HG03196 (cell line): ENCODE results near the gene DPF3.

Source experiments
- ATAC-seq: cut with Tn5 transposase; IDR thresholded peaks from one replicate; pipeline ENCODE4 v1.9.1; 2021; ENCODE audit not compliant: unreplicated experiment

Gene DPF3

DNA sequence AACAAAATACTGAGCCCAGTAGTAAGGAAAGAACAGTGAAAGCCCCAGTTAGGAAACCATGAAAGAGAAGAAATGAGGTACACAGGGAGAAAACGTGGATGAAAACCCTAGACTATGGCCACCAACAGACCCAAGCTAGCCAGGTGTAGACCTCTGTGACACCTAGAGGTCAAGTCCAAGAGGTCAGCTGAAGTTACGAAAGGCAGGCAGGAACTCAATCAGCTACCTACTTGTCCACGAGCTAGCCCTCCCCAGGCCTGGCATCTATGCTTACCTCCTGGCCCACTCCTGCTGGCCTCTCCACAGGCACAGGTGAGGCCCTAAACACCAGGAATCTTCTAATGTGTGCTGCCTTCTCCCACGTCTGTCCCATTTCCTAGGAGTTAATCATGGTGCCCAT lies 48.7 kb downstream of the DPF3 start:
- ATAC-seq, result no peak

DNA sequence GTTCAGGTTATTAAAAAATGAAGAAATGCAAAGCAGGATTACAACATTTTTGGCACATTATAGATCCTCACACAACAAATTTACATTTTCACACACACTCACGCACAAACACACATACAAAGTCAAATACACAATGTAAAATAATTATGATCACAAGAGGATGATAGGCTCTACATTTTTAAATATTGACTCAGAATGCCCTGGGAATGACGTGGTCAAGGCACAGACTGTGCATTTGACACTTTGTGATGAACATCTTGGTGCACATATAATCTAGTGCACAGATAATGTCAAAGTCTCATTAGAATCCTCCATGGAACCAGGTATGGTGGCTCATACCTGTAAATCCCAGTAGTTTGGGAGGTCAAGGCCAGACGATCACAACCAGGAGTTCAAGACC lies 49.4 kb downstream of the DPF3 start:
- ATAC-seq, result no peak

DNA sequence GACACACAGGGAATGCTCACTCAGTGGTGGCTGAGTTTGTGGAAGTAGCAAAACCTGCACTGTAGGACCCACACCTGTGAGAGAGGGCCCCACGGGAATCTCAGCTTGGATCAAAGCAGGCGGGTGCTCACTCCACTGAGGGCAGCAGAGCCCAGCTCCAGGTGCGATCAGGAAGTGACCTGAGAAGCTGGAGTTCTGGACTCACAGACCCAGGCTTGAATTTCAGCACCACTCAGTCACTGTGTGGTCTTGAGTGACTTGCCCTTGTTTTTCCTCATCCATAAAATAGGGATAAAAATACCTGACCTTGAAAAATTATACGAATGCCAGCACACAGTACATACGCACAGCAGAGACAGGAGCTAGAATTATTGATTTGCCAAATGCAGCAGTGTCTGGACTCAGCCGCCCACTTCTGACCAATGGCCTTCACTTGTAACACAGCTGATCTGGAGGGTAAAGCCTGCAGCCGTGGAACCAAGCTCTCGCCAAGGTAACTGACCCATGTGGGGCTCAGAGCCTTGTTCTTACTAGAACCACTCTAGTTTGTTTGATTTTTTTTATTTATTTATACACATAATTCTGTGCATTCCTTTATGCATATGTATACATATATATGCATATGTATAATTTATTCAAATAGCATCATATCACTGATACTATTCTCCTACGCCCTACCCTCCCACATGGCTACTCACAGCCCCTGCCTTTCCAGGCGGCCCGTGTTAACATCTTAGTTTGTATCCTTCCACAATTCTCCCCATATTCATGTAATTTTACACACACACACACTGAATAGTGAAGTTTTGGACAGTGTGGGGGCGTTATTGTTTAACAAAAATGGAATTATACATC lies 53.9 kb downstream of the DPF3 start:
- no peak for ATAC-seq

- no peak for ATAC-seq
Measured at GRCh38 chr14:72839351-72839750, 54.5 kb downstream of the DPF3 start.

- ATAC-seq, result no peak
Measured at GRCh38 chr14:72836085-72836484, 57.8 kb downstream of the DPF3 start.

DNA sequence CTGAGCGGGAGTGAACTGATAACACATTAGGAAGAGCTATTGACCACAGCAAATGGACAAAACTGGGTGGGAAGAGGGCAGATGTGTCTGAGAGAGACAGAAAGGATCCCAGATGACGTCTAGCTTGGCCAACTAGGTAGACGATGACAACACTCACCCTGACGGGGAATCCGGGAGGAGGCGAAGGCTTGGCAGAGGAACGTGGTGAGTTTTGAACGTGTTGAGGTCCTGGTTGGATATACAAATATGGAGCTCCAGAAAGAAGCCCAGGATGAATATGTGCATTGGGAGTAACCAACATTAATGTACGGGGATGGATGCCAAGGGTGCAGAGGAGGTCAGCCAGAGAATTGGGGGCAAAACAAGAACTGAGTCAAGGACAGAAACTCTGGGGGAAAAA lies 60.7 kb downstream of the DPF3 start:
- ATAC-seq, result no peak

- ATAC-seq, result no peak
Measured at GRCh38 chr14:72830786-72831594, 62.9 kb downstream of the DPF3 start.

GRCh38 chr14:72830356-72830755 lies 63.5 kb downstream of the DPF3 start:
- no peak for ATAC-seq

DNA sequence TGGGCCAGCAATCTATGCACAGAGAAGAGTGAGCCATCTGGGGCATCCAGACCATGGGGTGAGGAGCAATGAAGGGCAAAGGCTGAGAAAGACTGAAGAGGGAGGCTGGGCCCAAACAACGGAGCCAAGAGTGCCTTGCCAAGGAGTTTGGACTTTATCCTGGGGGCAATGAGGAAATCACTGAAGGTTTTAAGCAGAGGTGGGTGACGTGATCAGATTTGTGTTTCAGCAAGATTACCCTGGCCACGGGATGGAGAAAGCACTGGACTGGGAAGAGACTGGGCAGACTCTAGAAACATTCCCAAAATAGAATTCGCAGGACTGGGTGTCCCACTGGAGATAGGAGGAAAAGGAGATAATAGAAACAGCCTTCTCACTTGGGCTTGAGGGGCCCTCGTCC lies 65.3 kb downstream of the DPF3 start:
- no peak for ATAC-seq

- ATAC-seq, result no peak
Measured at GRCh38 chr14:72826039-72826438, 67.9 kb downstream of the DPF3 start.

GRCh38 chr14:72825486-72825885 lies 68.4 kb downstream of the DPF3 start:
- ATAC-seq, result no peak

- ATAC-seq, result no peak
Measured at GRCh38 chr14:72824051-72824450, 69.8 kb downstream of the DPF3 start.

DNA sequence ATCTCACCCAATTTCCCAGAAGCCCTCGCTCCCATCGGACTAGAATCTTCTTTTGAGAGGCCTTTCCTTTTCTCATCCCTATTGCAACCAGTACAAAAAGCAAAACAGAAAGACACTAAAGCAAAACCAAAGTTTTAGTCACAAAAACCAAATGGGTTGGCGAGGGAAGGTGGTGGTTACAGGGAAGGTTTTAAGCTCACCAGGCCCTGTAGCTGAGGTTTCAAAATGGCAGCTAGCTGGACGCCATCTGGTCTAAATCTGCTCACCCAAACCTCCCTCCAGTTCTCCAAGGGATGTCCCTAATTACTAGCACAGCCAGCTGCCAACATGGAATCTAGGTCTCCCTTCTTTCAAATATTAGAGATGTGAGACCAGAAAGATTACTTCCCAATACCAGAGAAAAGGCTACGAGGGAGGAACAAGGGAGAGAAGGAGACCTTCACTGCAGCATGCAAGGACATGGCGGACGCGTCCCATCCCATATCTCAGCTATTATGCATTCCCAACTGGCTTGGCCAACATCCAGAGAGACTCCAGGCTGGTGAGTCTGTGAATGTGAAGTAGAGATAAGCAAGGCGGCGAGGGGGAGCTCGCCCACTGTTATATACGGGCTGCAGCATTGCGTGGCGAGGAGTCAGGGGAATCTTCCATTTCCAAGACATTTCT lies 70.8 kb downstream of the DPF3 start:
- ATAC-seq, result no peak

DNA sequence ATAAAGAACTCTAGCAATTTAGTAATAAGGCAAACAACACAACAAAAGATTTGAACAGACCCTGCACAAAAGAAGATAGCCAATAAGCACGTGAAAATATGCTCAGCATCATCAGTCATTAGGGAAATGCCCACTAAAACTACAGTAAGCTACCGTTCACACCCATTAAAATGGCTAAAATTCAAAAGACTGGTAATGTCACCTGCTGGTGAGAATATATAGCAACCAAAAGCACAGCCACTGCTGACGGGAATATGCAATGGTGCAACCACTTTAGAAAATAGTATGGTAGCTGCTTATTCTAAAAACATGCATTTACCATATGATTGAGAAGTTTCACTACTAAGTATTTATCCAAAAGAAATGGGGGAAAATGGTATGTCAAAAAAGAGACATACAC lies 74.9 kb downstream of the DPF3 start:
- no peak for ATAC-seq

- no peak for ATAC-seq
Measured at GRCh38 chr14:72816287-72816686, 77.6 kb downstream of the DPF3 start.

DNA sequence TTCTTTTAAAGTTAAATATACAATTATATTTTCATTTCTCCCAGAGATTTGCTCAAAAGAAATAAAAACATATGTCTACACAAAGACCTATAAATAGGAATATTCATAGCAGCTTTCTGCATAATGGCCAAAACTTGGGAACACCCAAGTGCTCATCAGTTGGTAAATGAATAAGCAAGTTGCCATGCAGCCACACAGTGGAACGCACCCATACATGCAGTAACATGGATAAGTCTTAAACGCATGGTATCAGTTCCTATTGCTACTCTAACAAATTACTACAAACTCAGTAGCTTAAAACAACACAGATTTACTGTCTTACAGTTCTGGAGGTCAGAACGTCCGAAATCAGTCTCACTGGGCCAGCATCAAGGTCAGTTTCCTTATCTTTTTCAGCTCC lies 78.5 kb downstream of the DPF3 start:
- ATAC-seq, result no peak

- ATAC-seq, result no peak
Measured at GRCh38 chr14:72812292-72812851, 81.5 kb downstream of the DPF3 start.

DNA sequence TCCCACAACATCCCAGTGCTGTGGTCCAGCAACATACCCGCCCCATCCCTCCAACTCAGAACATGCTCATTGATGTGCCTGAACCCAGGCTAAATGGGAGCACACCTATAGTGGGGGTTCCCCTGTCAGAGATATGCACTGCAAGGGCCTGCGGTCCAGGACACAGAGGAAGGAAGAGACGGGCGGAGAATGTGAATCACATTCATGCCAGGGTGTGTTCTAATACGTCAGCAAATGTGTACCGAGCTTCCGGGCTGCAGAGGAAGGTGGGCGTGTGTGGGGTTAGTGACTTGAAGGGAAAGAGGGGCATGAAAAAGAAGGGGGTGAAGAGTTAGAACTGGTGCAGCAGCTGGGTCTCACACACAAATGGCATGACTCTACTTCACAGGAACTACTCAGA lies 83.7 kb downstream of the DPF3 start:
- no peak for ATAC-seq

GRCh38 chr14:72809063-72809462 lies 84.8 kb downstream of the DPF3 start:
- no peak for ATAC-seq

DNA sequence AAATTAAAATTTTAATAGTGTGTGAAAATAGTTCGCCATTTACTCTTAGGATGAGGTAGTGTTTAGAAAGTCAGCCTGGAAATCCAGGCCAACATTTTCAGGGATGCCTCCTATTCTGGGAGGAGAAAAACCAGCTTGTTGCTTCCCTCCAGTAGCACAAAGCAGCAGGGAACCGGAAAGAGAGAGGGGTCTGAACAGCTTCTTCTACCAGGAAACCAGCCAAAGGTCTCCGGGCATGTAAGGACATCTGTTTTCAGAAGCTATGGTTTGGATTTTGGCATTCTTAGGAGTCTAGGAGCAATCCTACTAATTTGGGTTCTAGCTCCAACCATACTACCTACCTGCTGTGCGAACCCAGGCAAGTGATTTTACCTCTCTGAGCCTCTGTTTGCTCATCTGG lies 85.3 kb downstream of the DPF3 start:
- no peak for ATAC-seq

DNA sequence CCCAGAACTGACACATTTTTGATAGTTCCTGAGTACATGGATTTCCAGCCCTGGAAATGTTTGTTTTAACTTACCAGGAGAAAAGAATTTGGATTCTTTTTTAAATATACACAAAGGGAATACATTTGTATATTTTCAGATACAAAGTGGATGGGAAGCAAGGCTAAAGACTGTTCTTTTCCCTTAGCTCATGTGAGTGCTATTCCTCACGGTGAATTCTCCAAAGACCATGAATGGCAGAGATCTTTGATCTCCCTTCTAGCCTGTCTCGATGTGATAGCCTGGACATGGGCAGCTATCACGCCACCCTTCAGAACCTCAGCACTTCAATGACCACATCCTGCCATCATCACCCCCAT lies 91.3 kb downstream of the DPF3 start:
- ATAC-seq, result no peak
